ENCODE results near the gene KRT16. TPM values are rescaled to one million over a fixed set of nuclear protein-coding genes. Genes with fewer than 3 reads are reported as not detected.

Gene KRT16
- total and polyA plus RNA-seq, 2 donors (not counting 3 experiments of a cell fraction or from before 2014, with no cell fraction given) = not detected

DNA sequence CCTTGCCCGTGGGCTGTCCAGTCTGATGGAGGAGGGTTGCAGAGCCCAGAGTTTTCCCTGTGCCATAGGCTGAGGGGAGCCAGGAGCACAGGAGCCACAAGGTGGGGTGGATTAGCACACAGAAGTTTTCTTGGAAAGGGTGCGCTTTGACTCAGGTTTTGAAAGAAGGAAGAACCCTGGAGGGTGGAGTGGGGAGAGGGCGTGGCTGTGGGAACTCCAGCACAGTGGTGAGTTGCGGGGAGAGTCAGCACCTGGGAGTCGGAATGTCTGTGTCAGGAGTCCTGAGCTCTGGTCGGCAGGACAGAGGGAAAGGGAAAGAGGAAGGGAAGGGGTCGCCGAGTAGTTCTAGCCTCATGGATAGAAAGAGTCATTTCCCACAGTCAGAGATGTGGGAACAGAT is 17.0 kb downstream of the KRT16 start:
- Histone ChIP-seq H3K9ac (replicated peaks; ENCODE audit: extremely low read depth, insufficient read depth, low read length) (no peak overlapping the region), H3K9me1 (replicated peaks; ENCODE audit: control insufficient read depth, extremely low read depth, insufficient read depth, low read length) (no peaks in the 10 kb centered on the region), H2AFZ (ENCODE audit: low read depth, low read length) (no peak overlapping the region), H3K4me1 (ENCODE audit: control insufficient read depth, extremely low read depth, insufficient read depth, low read length) (no peaks in the 10 kb centered on the region), H3K79me2 (ENCODE audit: control insufficient read depth, insufficient read depth, low read length) (no peaks in the 10 kb centered on the region), H3K27ac (ENCODE audit: insufficient read depth, low read depth, low read length) (no peak overlapping the region), H3K27me3 (ENCODE audit: control insufficient read depth in 2 of 2, insufficient read depth in 2 of 2, low read length in 2 of 2) (peaks cover 0 to 3% of the 10 kb centered on the region in 2 experiments), H4K20me1 (replicated peaks; ENCODE audit: control insufficient read depth, extremely low read depth, insufficient read depth, low read length) (no peaks in the 10 kb centered on the region), H3K4me3 (replicated peaks in 1 of 3; ENCODE audit: insufficient read depth in 1 of 3, low read depth in 1 of 3, low read length in 3 of 3) (no peak overlapping the region), H3K4me2 (ENCODE audit: insufficient read depth, low read length) (no peak overlapping the region), H3K36me3 (ENCODE audit: control insufficient read depth in 2 of 2, extremely low read depth in 1 of 2, insufficient read depth in 2 of 2, low read length in 2 of 2) (no peaks in the 10 kb centered on the region), H3K9me3 (replicated peaks; ENCODE audit: control insufficient read depth, insufficient read depth, low read length) (no peaks in the 10 kb centered on the region)
- no peak for FAIRE-seq
- intact Hi-C loops (cut with micrococcal nuclease) = no loop called here
- dilution Hi-C loops (cut with MboI; ENCODE audit: extremely low pct_ligation_motif_present, low sequenced_read_pairs) = no loop called here
- TF ChIP-seq GATA2 (IDR thresholded peaks at IDR 0.05; ENCODE audit: insufficient read depth, insufficient read length, low read depth, low read length) (no peak), MYC (IDR thresholded peaks at IDR 0.05; ENCODE audit: low read depth, low read length) (no peak), EZH2 (IDR thresholded peaks at IDR 0.05; ENCODE audit: borderline replicate concordance, low read depth, low read length, severe bottlenecking) (no peak), FOS (IDR thresholded peaks at IDR 0.05; ENCODE audit: borderline replicate concordance, insufficient read depth, low read length) (no peak), JUN (IDR thresholded peaks at IDR 0.05; ENCODE audit: borderline replicate concordance, insufficient read depth, insufficient read length, low read depth) (no peak)
- TF ChIP-seq, protein P1, sequence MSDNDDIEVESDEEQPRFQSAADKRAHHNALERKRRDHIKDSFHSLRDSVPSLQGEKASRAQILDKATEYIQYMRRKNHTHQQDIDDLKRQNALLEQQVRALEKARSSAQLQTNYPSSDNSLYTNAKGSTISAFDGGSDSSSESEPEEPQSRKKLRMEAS (IDR thresholded peaks at IDR 0.05; ENCODE audit: insufficient read depth, insufficient read length) = no peak
- TF ChIP-seq, protein P2, sequence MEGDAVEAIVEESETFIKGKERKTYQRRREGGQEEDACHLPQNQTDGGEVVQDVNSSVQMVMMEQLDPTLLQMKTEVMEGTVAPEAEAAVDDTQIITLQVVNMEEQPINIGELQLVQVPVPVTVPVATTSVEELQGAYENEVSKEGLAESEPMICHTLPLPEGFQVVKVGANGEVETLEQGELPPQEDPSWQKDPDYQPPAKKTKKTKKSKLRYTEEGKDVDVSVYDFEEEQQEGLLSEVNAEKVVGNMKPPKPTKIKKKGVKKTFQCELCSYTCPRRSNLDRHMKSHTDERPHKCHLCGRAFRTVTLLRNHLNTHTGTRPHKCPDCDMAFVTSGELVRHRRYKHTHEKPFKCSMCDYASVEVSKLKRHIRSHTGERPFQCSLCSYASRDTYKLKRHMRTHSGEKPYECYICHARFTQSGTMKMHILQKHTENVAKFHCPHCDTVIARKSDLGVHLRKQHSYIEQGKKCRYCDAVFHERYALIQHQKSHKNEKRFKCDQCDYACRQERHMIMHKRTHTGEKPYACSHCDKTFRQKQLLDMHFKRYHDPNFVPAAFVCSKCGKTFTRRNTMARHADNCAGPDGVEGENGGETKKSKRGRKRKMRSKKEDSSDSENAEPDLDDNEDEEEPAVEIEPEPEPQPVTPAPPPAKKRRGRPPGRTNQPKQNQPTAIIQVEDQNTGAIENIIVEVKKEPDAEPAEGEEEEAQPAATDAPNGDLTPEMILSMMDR (IDR thresholded peaks at IDR 0.05; ENCODE audit: extremely low read depth in 1 of 2, insufficient read depth in 1 of 2, low read depth in 1 of 2, low read length in 2 of 2) = no peak
- BruUV-seq (replicated peaks) = no TSS peak
- CTCF ChIA-PET = interaction anchor here (1.1 kb wide), 1 partner anchor 53 kb away, joined by 7 read pairs; no protein-coding TSS in a partner anchor
- POLR2A ChIA-PET = no interaction called here
- DNase-seq (ENCODE audit: low read depth, low spot score) = no peak
